Glutamatergic neuron (in vitro differentiated cells): Measurements from ENCODE around the gene FOXQ1. TPM values are rescaled to one million over a fixed set of nuclear protein-coding genes. Genes with fewer than 3 reads are reported as not detected.

Source experiments
- DNase-seq: peaks from one replicate; pipeline ENCODE4 v3.0.0; 2022
- H3K27ac Mint-ChIP-seq: one replicate; pipeline ENCODE4 v1.8.0; 2020; ENCODE audit warnings: mild to moderate bottlenecking, mixed read lengths, inconsistent platforms; ENCODE audit not compliant: unreplicated experiment
- H3K27me3 Mint-ChIP-seq: one replicate; pipeline ENCODE4 v1.8.0; 2020; ENCODE audit warnings: mild to moderate bottlenecking, moderate library complexity, mixed read lengths, inconsistent platforms; ENCODE audit not compliant: unreplicated experiment
- H3K36me3 Mint-ChIP-seq: one replicate; pipeline ENCODE4 v1.8.0; 2020; ENCODE audit warnings: mild to moderate bottlenecking, mixed read lengths, inconsistent platforms; ENCODE audit not compliant: unreplicated experiment
- H3K4me1 Mint-ChIP-seq: one replicate; pipeline ENCODE4 v1.8.0; 2020; ENCODE audit warnings: mild to moderate bottlenecking, low read depth, mixed read lengths, inconsistent platforms; ENCODE audit not compliant: unreplicated experiment
- H3K4me3 Mint-ChIP-seq: one replicate; pipeline ENCODE4 v1.8.0; 2020; ENCODE audit warnings: mild to moderate bottlenecking, mixed read lengths, inconsistent platforms; ENCODE audit not compliant: unreplicated experiment
- H3K9me3 Mint-ChIP-seq: one replicate; pipeline ENCODE4 v1.8.0; 2020; ENCODE audit warnings: mild to moderate bottlenecking, moderate library complexity, mixed read lengths, inconsistent platforms; ENCODE audit not compliant: unreplicated experiment
- total RNA-seq: library from RNA; stranded (reverse); fragmentation: NEBNext Ultra II Directional; extraction: Animal tissue kit (Norgen Biotek cat#: 25700); gene quantifications from one replicate; pipeline ENCODE4 v1.2.1, GENCODE V29; 2021; ENCODE audit not compliant: unreplicated experiment
- TF ChIP-seq, protein P1 (sequence below): fragments of 200-600 bp; sonication (generic); IDR thresholded peaks from one replicate; pipeline ENCODE4 v1.5.0; 2021; ENCODE audit not compliant: partially characterized antibody, unreplicated experiment

FOXQ1 gene
- total RNA-seq, 1 donor from 2014 or later: 1.9 TPM

DNA sequence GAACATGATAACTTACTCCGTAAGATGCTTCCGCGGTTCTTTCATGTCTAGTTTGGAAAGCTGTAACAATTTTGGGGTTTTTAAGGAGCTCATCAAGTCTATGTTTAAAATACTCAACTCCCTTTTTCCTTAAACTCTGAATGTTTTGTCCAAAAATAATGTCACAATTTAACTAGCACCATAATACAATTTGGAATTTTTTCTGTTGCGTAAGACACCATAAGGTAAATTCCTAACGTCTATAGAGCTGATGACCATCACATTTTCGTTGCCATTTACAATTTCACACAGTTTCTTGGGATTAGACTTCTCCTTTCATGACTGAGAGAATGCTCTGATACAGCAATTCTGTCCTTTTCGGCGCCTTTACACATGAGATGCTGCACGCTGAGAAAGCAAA lies 50.7 kb downstream of the FOXQ1 start:
- Mint-ChIP-seq H3K4me1 (no peaks in the 10 kb centered on the region), H3K4me3 (no peak overlapping the region), H3K27me3 (peaks cover 4% of the 10 kb centered on the region), H3K36me3 (no peaks in the 10 kb centered on the region), H3K27ac (no peak overlapping the region), H3K9me3 (no peaks in the 10 kb centered on the region)
- no peak for DNase-seq
- TF ChIP-seq, protein P1, sequence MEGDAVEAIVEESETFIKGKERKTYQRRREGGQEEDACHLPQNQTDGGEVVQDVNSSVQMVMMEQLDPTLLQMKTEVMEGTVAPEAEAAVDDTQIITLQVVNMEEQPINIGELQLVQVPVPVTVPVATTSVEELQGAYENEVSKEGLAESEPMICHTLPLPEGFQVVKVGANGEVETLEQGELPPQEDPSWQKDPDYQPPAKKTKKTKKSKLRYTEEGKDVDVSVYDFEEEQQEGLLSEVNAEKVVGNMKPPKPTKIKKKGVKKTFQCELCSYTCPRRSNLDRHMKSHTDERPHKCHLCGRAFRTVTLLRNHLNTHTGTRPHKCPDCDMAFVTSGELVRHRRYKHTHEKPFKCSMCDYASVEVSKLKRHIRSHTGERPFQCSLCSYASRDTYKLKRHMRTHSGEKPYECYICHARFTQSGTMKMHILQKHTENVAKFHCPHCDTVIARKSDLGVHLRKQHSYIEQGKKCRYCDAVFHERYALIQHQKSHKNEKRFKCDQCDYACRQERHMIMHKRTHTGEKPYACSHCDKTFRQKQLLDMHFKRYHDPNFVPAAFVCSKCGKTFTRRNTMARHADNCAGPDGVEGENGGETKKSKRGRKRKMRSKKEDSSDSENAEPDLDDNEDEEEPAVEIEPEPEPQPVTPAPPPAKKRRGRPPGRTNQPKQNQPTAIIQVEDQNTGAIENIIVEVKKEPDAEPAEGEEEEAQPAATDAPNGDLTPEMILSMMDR: no peak

DNA sequence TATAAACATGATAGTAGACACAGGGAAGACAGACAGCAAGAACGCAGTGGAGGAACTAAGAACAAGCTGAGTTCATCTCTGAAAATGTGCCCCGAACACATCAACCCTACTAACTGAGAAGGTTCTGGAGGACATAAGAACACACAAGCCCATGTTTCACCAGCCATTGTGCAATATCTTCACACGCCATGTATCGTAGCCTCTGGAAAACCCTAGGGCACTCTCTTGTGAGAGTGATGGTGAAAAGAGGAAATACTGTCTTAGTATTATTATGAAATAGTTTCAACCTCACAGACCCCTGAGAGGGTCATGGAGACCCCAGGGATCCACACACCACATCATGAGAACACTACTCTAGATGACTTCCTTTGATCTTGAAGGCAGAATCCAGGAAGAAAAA lies 51.4 kb downstream of the FOXQ1 start:
- peaks cover 4% of the 10 kb centered on the region for H3K27me3 Mint-ChIP-seq
- TF ChIP-seq, protein P1: no peak
- no peak overlapping the region for H3K4me3 Mint-ChIP-seq
- no peak for DNase-seq
- H3K27ac Mint-ChIP-seq: no peak overlapping the region
- no peaks in the 10 kb centered on the region for H3K4me1 Mint-ChIP-seq
- no peaks in the 10 kb centered on the region for H3K9me3 Mint-ChIP-seq
- H3K36me3 Mint-ChIP-seq: peaks cover 2% of the 10 kb centered on the region

DNA sequence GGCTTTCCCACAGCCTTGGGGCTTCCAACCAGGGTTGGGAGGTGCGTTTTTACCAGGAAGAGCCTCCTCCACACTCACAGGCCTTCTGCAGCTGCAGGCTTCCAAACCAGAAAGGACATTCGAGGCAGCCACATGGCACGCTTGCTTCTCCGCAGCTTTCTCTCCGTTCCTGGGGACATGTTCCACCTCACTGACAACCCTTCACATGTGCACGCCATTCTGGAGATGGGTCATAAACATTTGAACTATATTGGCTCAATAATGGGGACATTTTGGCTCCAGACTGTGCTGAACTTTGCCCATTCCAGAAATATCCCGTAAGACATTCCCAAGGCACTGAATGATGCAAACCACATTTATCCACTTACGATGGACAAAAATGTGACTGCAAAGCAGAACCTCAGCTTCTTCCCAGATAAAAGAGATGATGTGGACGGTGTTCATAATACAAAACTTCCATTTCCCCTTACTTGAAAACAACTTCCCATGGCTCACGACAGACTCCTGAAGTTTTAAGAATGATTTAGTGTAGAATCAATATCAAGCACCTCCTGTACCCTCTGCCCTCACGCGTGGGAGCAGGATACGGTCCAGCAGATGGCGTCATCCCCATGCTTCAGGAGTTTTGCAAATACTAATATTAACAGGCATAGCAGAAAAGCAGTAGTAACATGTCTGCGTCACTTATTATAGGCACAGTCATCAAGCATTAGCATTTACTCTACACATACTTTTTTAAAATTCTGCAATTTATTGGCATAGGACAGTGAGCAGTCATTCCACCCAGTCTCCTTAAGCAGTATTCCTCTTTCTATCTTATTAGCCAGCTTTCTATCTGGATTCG lies 52.1 kb downstream of the FOXQ1 start:
- Mint-ChIP-seq H3K36me3 (peaks cover 6% of the 10 kb centered on the region), H3K4me1 (no peaks in the 10 kb centered on the region), H3K27me3 (peaks cover 4% of the 10 kb centered on the region), H3K27ac (no peak overlapping the region), H3K9me3 (no peaks in the 10 kb centered on the region), H3K4me3 (no peak overlapping the region)
- DNase-seq: peak; percentile 43
- TF ChIP-seq, protein P1: no peak

Other genes starting within 250 kb of the FOXQ1 start
- 0.71 TPM for gene FOXF2, start 77.5 kb downstream of the FOXQ1 start, total RNA-seq